Activated CD4-positive, CD25-positive, alpha-beta regulatory T cell treated with anti-CD3 and anti-CD28 coated beads, Interleukin-2, amount 50 U/mL, for 16 hours (primary cell): ENCODE measurements around the gene RRP1B.

Experiments used
- DNase-seq: peaks from one replicate; pipeline ENCODE4 v3.0.0-alpha.2; 2020; ENCODE audit warnings: low read depth, low spot score

RRP1B gene

DNA sequence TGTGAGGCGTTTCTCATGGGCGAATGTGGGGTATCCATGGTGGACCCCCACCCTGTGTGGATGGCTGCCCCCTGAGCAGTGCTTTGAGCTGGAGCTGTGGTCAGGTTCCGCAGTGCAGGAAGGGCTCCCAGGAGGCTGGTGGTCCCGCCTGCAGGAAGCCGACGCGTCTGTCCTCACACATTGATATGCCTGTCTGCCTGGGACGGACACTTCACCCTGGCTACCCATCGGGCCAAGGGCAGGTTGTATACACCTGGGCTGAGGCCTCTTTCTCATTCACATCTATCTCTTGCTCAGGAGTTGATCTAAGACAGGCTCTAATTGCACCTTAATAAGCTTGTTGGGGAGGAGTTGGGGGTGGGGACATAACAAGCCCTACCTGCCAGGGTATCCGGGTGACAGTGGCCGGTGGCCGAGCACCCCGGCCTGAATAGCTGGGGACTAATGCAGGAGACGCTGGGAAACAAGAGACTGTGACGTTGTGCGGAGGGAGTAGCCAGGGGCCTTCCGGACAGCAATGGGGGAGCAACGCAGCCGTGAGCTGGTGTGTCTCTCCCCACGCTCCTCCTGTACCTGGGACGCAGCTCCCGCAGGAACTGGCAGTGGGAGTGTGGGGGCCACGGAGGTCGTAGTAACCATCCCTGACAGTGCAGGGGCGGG, 81.3 kb downstream of the RRP1B start:
- no peak for DNase-seq

DNA sequence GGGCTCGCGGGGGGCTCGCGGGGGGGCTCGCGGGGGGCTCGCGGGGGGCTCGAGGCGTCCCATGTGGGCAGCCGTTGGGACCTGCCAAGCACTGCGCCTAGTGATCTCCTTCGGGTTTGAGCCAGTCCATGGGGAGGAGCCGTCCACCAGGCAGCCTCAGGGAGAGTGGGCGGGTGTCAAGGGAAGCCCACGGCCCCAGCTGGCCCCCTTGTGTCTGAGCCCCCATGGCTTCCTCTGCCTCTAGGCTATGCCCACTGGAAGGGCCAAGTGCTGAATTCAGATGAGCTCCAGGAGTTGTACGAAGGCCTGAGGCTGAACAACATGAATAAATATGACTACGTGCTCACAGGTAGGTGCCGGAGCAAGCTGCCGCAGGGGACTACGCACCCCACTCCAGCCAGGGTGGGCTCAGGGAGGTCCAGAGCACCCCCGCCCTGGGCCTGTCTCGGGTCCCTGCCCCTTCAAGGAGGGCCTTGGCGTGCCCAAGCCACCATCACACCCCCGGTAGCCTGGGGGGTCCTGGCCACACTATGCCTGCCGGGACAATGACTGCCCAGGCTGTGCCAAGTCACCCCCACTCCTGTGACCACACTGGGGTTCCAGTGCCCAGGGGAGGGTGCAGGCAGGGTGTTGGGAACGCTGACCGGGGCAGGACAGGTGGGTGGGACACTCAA, 82.2 kb downstream of the RRP1B start:
- DNase-seq = no peak

DNA sequence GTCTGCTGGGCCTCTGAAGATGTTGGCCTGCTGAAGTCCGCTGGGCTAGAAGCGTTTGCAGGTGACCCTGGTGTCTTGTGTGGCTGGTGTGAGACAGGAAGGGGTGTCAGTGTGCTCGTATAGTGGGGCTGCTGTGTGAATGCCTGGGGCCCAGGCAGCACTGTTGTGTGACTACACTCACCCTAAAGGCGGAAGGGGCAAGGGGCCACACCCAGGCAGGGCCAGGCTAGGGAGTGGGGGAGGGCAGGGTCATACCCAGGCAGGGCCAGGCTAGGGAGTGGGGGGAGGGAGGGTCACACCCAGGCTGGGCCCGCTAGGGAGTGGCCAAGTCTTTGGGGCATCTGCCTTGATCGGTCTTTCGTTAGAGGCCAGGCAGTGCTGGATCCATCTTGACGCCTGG, 84.6 kb downstream of the RRP1B start:
- no peak for DNase-seq

DNA sequence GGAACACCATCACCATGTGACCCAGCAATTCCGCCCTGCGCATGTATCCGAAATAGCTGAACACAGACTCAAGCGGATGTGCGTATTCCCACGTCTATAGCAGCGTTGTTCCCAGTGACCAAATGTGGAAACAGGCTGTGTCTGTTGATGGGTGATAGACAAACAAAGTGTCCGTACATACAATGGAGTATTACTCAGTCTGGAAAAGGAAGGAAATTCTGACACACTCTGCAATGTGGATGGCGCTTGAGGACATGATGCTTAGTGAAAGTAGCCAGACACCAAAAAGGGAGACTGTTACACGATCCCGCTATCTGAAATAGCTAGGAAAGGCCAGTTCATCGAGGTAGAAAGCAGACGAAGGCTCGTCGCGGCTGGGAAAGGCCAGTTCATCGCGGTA, 85.4 kb downstream of the RRP1B start:
- no peak for DNase-seq
